HG02970 (cell line): ENCODE measurements around the gene ADCY1.

Experiments
- ATAC-seq: cut with Tn5 transposase; IDR thresholded peaks from one replicate; pipeline ENCODE4 v1.9.1; 2021; ENCODE audit warnings: mild to moderate bottlenecking, moderate library complexity, moderate number of reproducible peaks; ENCODE audit not compliant: unreplicated experiment, low FRiP score

Gene ADCY1

DNA sequence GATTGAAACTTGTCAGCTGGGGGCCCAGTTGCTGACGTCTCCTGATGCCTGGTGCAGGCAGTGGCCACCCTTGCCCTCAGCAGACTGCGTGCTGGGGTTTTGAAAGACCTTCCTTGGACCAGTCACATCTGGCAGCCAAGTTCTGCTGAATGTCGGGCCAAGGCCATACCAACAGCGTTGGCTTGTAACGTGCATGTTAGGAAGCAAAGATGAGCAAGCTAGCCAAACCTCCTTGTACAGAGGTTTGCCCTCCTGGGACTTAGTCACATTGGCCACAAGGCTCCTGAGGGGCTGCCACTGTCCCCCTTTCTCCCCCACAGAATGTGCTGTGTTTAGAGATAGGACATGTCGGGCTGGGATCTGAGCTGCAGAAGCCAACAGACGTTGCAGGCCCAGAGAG lies 49.0 kb downstream of the ADCY1 start:
- no peak for ATAC-seq

DNA sequence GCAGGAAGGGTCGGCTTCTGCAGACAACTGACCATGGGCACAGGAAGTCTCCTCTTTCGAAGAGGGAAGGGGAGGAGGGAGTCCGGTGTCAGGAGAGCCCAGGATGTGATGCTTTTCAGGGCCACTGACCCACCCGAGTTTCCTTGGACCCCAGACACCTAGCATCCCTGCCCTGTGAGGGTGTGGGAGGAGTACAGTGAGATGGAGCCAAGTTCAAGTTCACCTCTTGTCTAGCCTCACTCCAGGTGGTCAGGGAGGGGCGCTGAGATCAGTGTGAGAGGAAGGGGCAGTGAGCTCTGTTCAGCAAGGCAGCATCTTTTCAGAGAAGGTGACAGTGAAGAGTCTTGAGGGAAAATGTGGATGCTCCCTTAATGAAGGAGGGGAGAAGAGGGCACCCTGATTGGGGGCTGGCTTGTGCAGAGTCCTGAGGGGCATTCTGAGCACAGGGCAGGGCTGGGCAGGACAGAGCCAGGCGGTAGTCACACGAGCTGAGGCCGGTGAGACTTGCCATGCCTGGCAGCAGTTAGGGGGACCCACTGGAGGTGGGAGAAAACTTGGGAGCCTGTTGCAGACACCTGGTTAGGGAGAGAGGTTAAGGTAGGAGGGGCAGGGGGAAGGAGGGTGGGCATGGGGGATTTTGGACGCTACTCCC lies 49.7 kb downstream of the ADCY1 start:
- ATAC-seq = no peak

DNA sequence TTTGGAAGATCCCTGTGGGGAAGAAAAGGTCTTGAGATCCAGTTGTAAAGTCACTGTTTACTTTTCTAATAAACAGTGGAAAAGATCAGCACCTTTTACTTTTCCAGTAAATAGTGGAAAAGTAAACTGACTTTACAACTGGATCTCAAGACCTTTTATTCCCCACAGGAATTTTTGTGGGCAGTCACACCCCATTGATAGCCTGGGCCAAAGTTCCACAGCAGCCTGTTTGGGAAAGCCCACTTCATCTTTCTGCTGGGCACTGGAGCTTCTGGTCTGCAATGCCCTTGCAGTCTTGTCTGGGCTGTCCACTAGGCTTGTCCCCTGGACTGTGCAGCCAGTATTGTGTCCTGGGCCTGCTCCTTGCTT lies 50.2 kb downstream of the ADCY1 start:
- ATAC-seq = no peak

DNA sequence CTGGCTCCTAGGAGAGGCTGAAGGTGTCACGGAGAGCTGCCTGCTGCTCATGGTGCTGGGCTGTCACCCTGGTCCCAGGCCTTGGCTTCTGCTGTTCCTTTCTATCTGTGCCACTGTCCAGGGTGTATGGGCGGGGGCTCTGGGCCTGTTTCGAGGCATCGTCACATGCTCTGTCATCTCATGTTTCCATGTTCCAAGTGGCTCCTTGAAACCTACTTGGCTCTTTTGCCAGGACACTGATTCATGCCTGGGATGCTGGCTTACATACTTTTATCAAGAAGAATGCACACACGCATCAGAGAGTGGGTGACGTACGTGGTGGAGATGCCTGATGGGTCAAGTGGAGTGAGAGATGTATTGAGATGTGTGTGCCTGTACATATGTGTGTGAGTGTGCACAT lies 50.9 kb downstream of the ADCY1 start:
- no peak for ATAC-seq

DNA sequence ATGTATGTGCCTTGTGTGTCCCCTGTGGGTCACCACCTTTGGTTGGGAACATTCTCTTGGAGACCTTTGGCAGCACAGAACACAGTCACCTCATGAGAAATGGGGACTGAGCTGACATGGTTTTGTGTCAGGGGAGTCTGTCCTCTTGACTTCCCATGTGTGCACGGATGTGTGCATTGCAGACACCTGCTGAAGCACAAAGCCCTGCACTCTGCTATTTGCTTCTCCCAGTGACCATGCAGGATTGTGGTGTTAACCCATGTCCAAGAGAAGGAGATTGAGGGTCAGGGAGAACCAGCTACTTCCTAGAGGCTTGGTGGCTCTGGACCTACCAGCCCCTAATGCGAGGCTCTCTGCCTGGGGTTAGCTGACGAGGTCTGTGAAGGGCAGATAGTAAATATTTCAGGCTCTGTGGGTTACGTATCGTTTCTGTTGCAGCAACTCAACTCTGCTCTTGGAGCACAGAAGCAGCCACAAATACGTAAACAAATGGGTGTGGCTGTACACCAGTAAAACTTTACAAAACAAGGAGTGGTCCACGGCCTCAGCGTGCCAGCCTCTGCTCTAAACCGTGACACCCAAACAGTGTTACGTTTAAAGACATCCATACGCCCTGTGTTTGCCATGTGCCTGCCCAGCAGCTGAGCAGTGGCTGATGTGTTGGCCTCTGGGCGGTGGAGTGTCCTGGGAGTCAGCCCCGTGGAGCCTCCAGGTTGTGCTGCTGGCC lies 51.7 kb downstream of the ADCY1 start:
- no peak for ATAC-seq

DNA sequence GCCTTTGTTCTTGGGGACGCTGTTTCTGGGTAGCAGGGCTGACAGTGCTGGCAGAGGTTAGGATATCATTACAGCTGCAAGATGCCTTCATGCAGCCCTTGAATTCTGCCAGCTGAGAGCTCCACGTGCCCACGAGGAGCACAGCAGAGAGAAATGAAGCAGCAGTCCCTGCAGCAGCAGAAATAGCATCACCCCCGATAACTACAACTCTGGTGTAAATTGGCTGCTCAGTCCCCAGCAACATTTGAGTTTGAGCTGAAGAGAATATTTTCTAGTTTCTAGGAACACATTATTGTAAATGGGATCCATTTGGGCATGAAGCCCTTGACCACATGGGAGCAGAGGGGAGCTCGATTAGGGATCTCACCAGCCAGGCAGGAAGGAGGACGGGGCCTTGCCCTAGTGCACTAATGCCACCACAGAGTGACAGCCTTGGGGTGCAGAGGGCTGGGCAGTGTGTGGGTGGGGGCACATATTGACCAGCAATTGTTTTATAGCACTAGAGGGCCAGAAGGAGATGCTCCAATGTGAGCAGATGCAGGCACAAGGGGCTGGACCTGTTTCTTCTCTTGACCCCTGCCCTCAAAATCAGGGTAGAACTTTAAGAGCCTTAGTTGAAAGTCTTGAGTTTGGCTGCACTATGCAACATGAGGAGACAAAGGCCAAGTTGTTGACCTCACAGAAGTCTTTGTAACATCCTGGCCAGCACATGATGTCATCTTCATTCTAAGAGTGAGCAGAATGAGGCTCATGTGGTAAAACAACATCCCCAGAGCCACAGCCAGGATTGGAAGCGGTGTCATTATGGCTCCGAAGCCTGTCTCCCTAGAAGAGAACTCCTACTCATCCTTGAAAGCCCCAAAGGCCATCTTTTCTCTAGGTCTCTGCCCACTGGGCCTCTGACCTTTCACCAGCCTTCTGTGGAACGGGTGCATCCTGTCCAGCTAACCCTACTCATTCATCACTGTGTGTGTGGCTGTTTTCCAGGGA lies 52.6 kb downstream of the ADCY1 start:
- ATAC-seq = no peak

DNA sequence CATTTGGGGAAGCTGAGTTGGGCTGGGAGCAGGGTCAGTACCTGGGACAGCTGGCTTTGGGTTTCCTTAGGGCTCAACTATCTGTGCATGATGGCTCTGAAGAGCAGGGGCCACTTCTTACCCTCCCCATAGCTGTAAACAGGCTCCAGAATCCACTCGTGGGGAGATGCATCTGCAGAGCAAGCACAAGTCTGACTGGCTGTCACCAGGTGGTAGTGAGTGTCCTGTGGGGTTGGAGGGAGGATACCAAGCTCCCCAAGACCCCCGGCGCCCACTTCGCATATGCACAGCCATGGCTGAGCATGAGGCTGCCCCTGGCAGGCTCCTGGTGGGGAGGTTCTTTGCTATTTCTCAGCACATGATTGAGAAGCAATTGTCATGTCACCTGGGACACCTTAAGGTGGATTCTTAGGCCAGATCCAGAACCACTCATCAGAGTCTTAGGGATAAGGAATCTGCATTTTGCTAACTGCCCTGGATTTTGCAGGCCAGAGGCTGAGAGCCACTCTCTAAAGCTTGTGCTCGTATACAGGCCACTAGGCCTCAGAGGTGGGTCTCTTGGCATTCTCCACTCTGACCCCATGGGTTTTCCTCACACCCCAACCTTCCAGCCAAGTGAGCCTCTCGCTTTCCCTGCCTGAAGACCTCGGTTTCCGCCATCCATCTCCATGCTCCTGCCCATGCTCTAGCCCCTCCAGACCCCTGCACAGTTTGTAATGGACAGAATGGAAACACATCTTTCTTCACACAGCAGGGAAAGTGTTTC lies 53.7 kb downstream of the ADCY1 start:
- no peak for ATAC-seq

DNA sequence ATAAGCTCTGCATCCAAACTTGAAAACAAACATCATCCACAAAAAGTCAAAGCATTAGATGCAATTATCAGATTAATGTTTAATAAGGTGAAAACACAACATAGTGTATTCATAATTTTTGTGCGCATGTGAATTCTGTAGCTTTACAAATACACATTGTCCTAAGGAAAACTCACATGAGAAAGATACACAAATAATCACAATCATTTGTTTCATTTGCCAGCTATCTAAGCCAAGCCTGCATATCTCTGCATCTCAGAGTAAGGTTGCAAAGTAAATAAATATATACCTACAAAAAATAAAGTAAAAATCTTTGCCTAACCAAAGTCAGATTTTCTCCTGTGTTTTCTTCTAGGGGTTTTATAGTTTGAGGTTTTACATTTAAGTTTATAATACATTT lies 57.4 kb downstream of the ADCY1 start:
- no peak for ATAC-seq

DNA sequence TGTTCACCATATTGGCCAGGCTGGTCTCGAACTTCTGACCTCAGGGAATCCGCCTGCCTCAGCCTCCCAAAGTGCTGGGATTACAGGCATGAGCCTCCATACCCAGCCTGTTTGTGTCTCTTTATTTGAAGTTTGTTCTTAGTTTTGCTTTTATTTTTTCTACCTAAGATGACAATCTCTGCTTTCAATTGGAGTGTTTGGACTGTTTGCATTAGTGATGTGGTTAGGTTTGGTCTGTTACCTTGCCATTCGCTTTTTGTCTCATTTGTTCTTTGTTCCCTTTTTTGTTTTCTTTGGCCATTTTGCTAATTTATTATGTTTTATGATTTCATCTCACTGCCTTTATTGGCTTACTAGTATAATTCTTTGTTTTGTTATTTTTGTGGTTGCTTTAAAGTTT lies 62.6 kb downstream of the ADCY1 start:
- no peak for ATAC-seq

DNA sequence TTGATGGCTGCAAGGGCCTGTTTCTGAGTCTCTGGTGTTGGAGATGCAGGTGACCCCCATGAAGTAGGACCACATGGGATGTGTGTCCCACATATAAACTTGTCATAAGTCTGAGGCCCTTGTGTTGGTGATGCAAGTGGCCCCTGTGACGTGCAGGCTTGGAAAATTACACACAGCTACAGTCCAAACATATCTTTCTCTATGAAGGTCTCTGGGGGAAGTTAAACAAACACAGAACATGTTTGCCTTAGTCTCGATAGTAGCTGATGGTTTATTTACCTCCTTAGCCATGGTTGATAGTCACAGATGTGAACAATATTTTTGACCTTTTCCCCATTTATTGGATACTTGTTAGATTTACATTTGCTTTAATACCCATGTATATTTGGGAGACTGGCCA lies 64.7 kb downstream of the ADCY1 start:
- no peak for ATAC-seq

DNA sequence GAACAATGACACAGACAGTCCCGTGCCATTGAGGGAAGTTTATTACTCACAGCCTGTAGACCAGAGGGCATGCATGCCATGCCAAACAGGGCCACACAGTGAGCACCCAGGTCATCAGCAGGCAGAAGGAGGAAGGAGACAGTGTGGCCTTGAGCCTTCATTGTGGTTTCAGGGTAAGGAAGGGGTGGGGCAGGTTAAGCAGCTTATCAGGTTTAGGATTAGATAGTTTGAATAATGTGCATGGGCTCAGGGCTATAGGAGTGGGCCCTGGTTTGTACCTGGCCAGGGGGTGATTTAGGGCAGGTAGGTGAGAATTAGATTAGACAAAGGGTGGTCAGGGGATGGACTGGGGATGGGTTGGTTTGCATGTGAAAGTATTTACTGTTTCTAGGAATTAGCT lies 67.9 kb downstream of the ADCY1 start:
- no peak for ATAC-seq

DNA sequence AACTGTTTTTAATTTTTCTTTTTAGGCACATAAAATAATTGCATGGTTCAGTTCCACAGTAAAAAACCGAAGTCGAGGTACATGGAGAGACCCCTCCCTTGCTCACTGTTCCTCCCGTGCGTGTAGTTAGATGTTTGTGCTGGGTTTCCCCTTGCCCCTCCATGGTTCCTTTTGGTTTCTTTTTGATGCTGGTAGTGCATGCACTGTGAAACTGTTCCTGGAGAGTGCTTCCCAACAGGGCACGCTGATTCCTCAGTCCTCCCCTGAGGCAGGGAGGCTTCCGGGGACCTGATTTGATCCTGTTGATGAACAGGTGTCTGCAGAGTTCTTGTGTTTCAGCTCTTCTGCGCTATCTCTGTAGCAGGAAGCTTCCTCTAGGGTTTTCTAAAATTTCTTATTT lies 69.5 kb downstream of the ADCY1 start:
- ATAC-seq = no peak

DNA sequence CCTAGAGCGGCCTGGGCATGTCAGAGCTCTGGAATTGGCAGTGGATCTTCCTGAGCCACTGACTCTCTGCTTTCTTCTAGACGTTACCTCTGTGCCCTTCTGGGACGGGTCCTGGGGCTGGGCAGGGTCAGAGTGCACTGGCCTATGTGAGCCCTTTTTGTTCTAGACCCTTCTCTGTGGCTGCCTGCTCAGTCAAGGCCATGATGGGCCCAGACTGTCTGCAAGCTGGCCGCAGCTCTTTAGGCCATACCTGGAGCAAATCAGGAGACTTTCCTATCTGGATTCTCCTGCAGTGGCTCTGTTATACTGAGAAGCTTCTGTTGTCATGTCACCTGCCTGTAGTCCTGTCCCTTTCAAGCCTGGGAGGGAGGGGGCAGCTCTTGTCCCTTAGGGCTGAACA lies 70.1 kb downstream of the ADCY1 start:
- ATAC-seq = no peak

DNA sequence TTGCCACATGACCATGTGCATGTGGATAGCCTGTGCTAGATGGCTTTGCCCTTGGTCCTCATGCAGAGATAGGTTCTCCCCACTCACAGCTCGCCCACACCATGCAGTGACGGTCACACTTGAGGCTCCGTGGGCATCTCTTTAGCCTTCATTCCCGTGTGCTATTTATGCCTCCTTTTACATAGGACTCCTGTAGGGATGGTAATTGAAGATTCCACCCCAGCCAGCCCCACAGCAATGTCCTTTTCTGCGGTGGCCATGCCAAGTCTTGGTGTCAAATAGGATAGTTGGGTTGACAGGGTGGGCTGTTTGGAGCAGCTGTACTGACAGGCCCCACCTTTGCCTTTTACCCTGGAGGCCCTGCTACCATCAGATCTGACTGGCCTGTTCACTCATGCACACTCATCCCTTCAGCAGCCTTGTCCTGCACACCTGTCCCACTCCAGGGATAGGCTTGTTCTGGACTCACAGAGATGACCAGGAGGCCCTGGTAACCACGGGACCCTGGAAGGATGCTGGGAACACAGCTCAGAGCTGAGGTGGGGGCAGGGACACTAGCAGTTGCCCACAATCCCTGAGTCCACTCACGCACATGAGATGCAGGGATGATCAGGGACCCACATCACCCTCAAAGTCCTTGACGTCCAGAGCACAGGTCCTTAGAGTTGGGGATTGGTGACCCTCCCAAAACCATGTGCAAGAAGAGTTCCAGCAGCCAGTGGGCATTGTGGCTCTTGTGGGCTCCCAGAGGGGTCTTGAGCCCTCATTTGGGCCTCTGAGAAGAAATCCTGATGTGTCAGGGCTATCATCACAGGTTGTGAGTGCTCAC lies 71.2 kb downstream of the ADCY1 start:
- no peak for ATAC-seq

DNA sequence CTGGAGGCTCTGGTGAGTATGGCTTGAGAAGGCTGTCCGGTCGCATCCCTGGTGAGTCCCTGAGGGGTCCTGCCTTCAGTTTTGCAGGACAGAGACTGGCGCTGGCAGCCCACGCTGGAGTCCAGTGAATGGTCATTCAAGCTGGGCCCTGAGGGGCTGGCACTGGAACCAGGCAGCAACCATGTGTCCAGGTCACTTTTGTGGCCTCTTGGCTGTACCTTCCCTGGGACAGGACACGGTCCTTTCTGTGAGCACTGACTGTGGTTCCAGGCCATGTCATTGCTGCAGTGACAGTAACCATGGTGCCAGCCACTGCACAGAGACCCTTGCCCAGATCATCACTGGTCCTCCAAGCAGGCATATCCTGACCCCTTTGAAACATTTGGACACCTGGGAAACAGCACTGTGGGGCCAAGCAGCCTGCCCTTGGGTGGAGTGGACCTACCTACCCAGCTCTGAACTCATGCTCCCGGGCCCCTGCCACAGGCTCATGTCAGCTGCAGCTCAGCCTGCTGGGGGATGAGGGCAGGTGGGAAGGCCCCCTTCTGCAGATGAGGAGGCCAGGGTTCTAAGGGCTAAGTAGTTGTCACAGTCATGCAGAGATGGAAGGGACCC lies 72.1 kb downstream of the ADCY1 start:
- no peak for ATAC-seq

DNA sequence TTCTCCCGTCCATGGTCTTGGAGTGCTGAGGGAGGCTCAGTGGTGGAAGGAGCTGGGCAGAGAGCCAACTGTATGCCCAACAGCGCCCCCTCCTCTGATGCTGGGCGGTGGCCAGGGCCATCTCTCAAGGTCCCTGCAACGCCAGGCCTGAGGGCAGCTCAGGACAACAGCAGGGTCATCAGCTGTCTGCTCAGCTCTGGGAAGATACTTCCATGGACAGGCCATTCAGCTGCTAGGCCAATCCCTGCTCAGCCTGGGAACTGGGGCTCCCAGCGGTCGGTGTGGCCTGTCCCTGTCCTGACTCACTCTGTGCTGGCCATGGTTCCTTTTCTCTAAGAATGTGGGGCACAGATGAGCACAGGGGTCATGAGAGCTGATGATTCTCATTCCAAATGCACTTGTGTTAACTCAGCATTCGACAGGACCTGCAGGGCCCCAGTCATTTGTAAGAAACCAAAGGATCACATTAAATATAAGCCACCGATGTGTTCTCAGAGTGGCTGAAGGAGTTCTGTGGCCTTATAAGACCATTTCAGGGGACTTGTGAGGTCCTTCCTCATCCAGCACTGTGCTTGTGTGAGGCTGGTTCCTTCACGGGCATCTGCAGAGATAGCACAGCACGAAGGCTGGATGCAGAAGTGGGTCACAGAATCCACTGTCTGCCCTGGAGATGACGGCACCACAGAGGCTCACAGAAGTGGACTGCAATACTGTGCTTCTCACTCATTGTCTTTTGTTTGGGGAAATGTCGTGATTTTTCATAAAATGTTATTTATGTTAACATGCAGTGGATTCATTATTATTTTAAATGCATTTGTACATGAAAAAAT lies 73.0 kb downstream of the ADCY1 start:
- no peak for ATAC-seq

DNA sequence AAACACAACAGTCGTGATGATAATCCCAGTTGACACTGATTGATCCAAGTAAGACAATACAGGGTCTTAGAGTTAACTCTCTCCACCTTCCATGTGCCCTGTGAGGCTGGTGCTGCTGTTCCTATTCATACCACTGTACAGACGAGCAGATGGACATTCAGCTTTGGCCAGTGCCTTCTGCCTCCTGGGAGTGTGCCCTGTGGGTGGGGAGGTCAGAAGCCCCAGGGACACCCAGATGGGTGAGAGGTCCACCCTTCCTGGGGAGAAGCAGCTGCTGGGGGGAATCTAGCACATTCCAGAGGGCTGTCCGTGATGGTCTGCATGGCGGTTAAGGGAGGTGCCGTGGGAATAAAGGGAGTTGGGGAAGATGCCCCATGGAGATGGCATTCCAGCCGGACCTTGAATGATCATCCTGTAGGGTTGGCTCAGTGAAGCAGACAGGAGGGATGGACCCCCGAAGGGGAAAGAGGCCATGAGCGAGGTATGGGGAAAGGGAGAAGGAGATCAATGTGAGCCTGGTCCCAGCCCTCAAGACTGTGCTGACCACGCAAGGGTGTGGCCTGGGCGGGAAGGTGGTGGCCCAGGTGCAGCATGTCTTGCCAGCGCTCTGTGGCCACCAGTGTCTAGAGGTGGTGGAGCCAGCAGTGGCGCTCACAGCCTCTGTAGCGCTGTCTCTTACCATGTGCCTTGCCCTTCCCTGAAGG lies 74.0 kb downstream of the ADCY1 start:
- ATAC-seq = no peak

DNA sequence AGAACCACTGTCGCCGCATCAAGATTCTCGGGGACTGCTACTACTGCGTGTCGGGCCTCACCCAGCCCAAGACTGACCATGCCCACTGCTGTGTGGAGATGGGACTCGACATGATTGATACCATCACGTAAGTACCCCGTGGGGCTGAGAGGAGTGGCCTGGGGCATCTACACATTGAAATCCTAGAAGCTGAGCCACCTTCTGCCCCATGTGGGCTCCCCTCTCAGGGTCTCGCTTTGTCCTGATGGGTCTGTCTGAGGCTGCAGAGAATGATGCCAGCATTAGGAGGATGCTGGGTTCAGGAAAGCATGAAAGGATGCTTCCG lies 74.5 kb downstream of the ADCY1 start:
- ATAC-seq = no peak
